Stimulated activated naive CD4-positive, alpha-beta T cell (primary cell): ENCODE measurements around the gene PGK1.
"Not testable (repeated sequence)": the region's sequence is repeated elsewhere in the genome, so short reads cannot be mapped to it uniquely, and the experiment has no call there.

Source experiments
- DNase-seq, 6 experiments: peaks; one replicate each; lab custom pipeline; 2025; lab: John Stamatoyannopoulos, UW

The PGK1 gene

GRCh38 chrX:78103623-78104446 lies at the start of gene PGK1:
Gene PGK1 (plus strand): TSS chrX:78104248. CDS start chrX:78104341, 93 bp downstream.
- peak; percentile 81 to 94 (median 92) for DNase-seq

GRCh38 chrX:78063687-78064086 lies 40.4 kb upstream of the PGK1 start:
- DNase-seq = no peak

- DNase-seq = no peak
Observed at GRCh38 chrX:78064152-78064551, 39.9 kb upstream of the PGK1 start.

GRCh38 chrX:78064698-78065601 lies 39.1 kb upstream of the PGK1 start:
- DNase-seq = not testable (repeated sequence)

GRCh38 chrX:78066110-78066509 lies 37.9 kb upstream of the PGK1 start:
- DNase-seq = no peak

GRCh38 chrX:78071331-78071730 lies 32.7 kb upstream of the PGK1 start:
- no peak for DNase-seq

GRCh38 chrX:78073147-78074077 lies 30.6 kb upstream of the PGK1 start:
- DNase-seq = peak; percentile 4 to 58 (median 27)

- DNase-seq = no peak
Observed at GRCh38 chrX:78074088-78074487, 30.0 kb upstream of the PGK1 start.

- DNase-seq = no peak
Observed at GRCh38 chrX:78075787-78076389, 28.2 kb upstream of the PGK1 start.

GRCh38 chrX:78081413-78081812 lies 22.6 kb upstream of the PGK1 start:
- not testable (repeated sequence) for DNase-seq

- DNase-seq = peak in 1 of 6 experiments; percentile 0
Observed at GRCh38 chrX:78092296-78092695, 11.8 kb upstream of the PGK1 start.

- DNase-seq = no peak
Observed at GRCh38 chrX:78098108-78098507, 5.9 kb upstream of the PGK1 start.

GRCh38 chrX:78102091-78102490 lies 2.0 kb upstream of the PGK1 start:
- DNase-seq = no peak

GRCh38 chrX:78103001-78103622 lies 936 bp upstream of the PGK1 start:
- DNase-seq = peak in 1 of 6 experiments; percentile 1

GRCh38 chrX:78104447-78105176 lies 564 bp downstream of the PGK1 start:
- DNase-seq = peak; percentile 3 to 37 (median 17)

GRCh38 chrX:78105944-78106650 lies 2.0 kb downstream of the PGK1 start:
- peak in 5 of 6 experiments; percentile 0 to 37 (median 21) for DNase-seq

- DNase-seq = no peak
Observed at GRCh38 chrX:78106651-78106986, 2.6 kb downstream of the PGK1 start.

GRCh38 chrX:78109458-78109857 lies 5.4 kb downstream of the PGK1 start:
- DNase-seq = no peak

GRCh38 chrX:78111140-78111931 lies 7.3 kb downstream of the PGK1 start:
- DNase-seq = no peak
